ENCODE results near the gene FHIT.

GRCh38 chr3:60594025-60594424, 657.2 kb downstream of the FHIT start:
- no peak for TF ChIP-seq EZH2 (IDR thresholded peaks at IDR 0.05; ENCODE audit: low read depth)
- TF ChIP-seq CTCF (conservative IDR thresholded peaks at IDR 0.05): no peak

Data from PC-9 (cell line).